ENCODE data around the gene TMEM63B. TPM values are rescaled to one million over a fixed set of nuclear protein-coding genes. Genes with fewer than 3 reads are reported as not detected.

TMEM63B gene
- total RNA-seq, 1 donor from 2014 or later, result 36.2 TPM

GRCh38 chr6:44146685-44147084, 19.3 kb downstream of the TMEM63B start:
- Mint-ChIP-seq H3K27me3 (ENCODE audit: unreplicated experiment) (no peaks in the 10 kb centered on the region), H3K9me3 (ENCODE audit: unreplicated experiment) (no peaks in the 10 kb centered on the region), H3K27ac (ENCODE audit: unreplicated experiment) (no peak overlapping the region), H3K4me3 (ENCODE audit: unreplicated experiment) (no peak overlapping the region), H3K36me3 (ENCODE audit: unreplicated experiment) (peaks cover 26% of the 10 kb centered on the region), H3K4me1 (ENCODE audit: unreplicated experiment) (no peaks in the 10 kb centered on the region)
- no peak for DNase-seq (ENCODE audit: extremely low spot score, unreplicated experiment)
- TF ChIP-seq, protein P1, sequence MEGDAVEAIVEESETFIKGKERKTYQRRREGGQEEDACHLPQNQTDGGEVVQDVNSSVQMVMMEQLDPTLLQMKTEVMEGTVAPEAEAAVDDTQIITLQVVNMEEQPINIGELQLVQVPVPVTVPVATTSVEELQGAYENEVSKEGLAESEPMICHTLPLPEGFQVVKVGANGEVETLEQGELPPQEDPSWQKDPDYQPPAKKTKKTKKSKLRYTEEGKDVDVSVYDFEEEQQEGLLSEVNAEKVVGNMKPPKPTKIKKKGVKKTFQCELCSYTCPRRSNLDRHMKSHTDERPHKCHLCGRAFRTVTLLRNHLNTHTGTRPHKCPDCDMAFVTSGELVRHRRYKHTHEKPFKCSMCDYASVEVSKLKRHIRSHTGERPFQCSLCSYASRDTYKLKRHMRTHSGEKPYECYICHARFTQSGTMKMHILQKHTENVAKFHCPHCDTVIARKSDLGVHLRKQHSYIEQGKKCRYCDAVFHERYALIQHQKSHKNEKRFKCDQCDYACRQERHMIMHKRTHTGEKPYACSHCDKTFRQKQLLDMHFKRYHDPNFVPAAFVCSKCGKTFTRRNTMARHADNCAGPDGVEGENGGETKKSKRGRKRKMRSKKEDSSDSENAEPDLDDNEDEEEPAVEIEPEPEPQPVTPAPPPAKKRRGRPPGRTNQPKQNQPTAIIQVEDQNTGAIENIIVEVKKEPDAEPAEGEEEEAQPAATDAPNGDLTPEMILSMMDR (IDR thresholded peaks at IDR 0.05), result no peak

- no peak for DNase-seq (ENCODE audit: extremely low spot score, unreplicated experiment)
- no peak overlapping the region for H3K4me3 Mint-ChIP-seq (ENCODE audit: unreplicated experiment)
- H3K27me3 Mint-ChIP-seq (ENCODE audit: unreplicated experiment), result no peaks in the 10 kb centered on the region
- no peak overlapping the region for H3K27ac Mint-ChIP-seq (ENCODE audit: unreplicated experiment)
- TF ChIP-seq, protein P1 (IDR thresholded peaks at IDR 0.05), result no peak
- no peaks in the 10 kb centered on the region for H3K9me3 Mint-ChIP-seq (ENCODE audit: unreplicated experiment)
- H3K36me3 Mint-ChIP-seq (ENCODE audit: unreplicated experiment), result peaks cover 26% of the 10 kb centered on the region
- H3K4me1 Mint-ChIP-seq (ENCODE audit: unreplicated experiment), result no peaks in the 10 kb centered on the region
Measured at GRCh38 chr6:44147256-44147655, 19.9 kb downstream of the TMEM63B start.

DNA sequence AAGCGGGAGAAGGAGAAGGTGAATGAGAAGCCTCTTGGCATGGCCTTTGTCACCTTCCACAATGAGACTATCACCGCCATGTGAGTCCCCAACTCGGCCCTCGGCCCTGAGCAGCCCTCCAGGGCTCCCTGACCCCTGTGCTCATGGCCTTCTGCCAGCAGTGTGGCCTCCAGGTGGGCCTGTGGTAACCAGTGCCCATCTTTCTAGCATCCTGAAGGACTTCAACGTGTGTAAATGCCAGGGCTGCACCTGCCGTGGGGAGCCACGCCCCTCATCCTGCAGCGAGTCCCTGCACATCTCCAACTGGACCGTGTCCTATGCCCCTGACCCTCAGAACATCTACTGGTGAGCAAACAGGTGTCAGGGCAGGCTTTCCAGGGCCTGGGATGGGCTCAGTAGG, 21.0 kb downstream of the TMEM63B start:
- Mint-ChIP-seq H3K36me3 (ENCODE audit: unreplicated experiment) (peaks cover 24% of the 10 kb centered on the region), H3K4me3 (ENCODE audit: unreplicated experiment) (no peak overlapping the region), H3K27ac (ENCODE audit: unreplicated experiment) (no peak overlapping the region), H3K9me3 (ENCODE audit: unreplicated experiment) (no peaks in the 10 kb centered on the region), H3K27me3 (ENCODE audit: unreplicated experiment) (no peaks in the 10 kb centered on the region), H3K4me1 (ENCODE audit: unreplicated experiment) (no peaks in the 10 kb centered on the region)
- TF ChIP-seq, protein P1 (IDR thresholded peaks at IDR 0.05), result no peak
- DNase-seq (ENCODE audit: extremely low spot score, unreplicated experiment), result no peak

- no peak for DNase-seq (ENCODE audit: extremely low spot score, unreplicated experiment)
- Mint-ChIP-seq H3K27me3 (ENCODE audit: unreplicated experiment) (no peaks in the 10 kb centered on the region), H3K9me3 (ENCODE audit: unreplicated experiment) (no peaks in the 10 kb centered on the region), H3K4me3 (ENCODE audit: unreplicated experiment) (no peak overlapping the region), H3K4me1 (ENCODE audit: unreplicated experiment) (no peaks in the 10 kb centered on the region), H3K27ac (ENCODE audit: unreplicated experiment) (no peak overlapping the region), H3K36me3 (ENCODE audit: unreplicated experiment) (peaks cover 19% of the 10 kb centered on the region)
- TF ChIP-seq, protein P1 (IDR thresholded peaks at IDR 0.05), result no peak
Measured at GRCh38 chr6:44149369-44150012, 22.1 kb downstream of the TMEM63B start.

- no peak for DNase-seq (ENCODE audit: extremely low spot score, unreplicated experiment)
- no peak overlapping the region for H3K4me3 Mint-ChIP-seq (ENCODE audit: unreplicated experiment)
- H3K27ac Mint-ChIP-seq (ENCODE audit: unreplicated experiment), result no peak overlapping the region
- H3K9me3 Mint-ChIP-seq (ENCODE audit: unreplicated experiment), result no peaks in the 10 kb centered on the region
- no peaks in the 10 kb centered on the region for H3K27me3 Mint-ChIP-seq (ENCODE audit: unreplicated experiment)
- H3K4me1 Mint-ChIP-seq (ENCODE audit: unreplicated experiment), result no peaks in the 10 kb centered on the region
- TF ChIP-seq, protein P1 (IDR thresholded peaks at IDR 0.05), result no peak
- H3K36me3 Mint-ChIP-seq (ENCODE audit: unreplicated experiment), result peaks cover 19% of the 10 kb centered on the region
Measured at GRCh38 chr6:44150317-44150917, 23.1 kb downstream of the TMEM63B start.
